HEK293T (cell line): ENCODE results near the gene SLAMF6.
"Not testable (repeated sequence)": the region's sequence is repeated elsewhere in the genome, so short reads cannot be mapped to it uniquely, and the experiment has no call there.

ENCODE experiments used
- CTCF ChIA-PET: fragments of 350-600 bp; formaldehyde crosslinking; extraction: SDS; loops from one replicate; lab custom pipeline; 2021; ENCODE audit warnings: antibody characterized with exemption, inconsistent platforms; lab: Yijun Ruan, JAX
- POLR2A ChIA-PET: fragments of 350-600 bp; formaldehyde crosslinking; extraction: SDS; loops from one replicate; lab custom pipeline; 2020; ENCODE audit warnings: antibody characterized with exemption, inconsistent platforms; lab: Yijun Ruan, JAX
- DNase-seq: peaks from one replicate; pipeline ENCODE4 v3.0.0; 2012; ENCODE audit warnings: mixed read lengths; ENCODE audit errors: extremely low spot score
- ARNT ChIP-seq: fragments of 450-650 bp; IDR thresholded peaks from 2 replicates; pipeline ENCODE4 v1.6.1; 2017; ENCODE audit warnings: mild to moderate bottlenecking
- BHLHE40 ChIP-seq: fragments of 450-650 bp; IDR thresholded peaks from 2 replicates; pipeline ENCODE4 v1.6.1; 2016; ENCODE audit warnings: mild to moderate bottlenecking, moderate library complexity, borderline replicate concordance
- CTBP1 ChIP-seq: fragments of 450-650 bp; IDR thresholded peaks from 2 replicates; pipeline ENCODE4 v1.6.1; 2016; ENCODE audit warnings: borderline replicate concordance
- ELF4 ChIP-seq: fragments of 450-650 bp; IDR thresholded peaks from 2 replicates; pipeline ENCODE4 v1.6.1; 2017; ENCODE audit warnings: antibody characterized with exemption
- FOXA1 ChIP-seq: fragments of 450-650 bp; IDR thresholded peaks from 2 replicates; pipeline ENCODE4 v1.6.1; 2016; ENCODE audit warnings: mild to moderate bottlenecking
- FOXK2 ChIP-seq: fragments of 450-650 bp; IDR thresholded peaks from 2 replicates; pipeline ENCODE4 v1.6.1; 2016; ENCODE audit warnings: mild to moderate bottlenecking
- FOXM1 ChIP-seq: fragments of 450-650 bp; IDR thresholded peaks from 2 replicates; pipeline ENCODE4 v1.6.1; 2017; ENCODE audit warnings: mild to moderate bottlenecking, borderline replicate concordance
- HDGF ChIP-seq: fragments of 450-650 bp; IDR thresholded peaks from 2 replicates; pipeline ENCODE4 v1.6.1; 2017; ENCODE audit warnings: antibody characterized with exemption, borderline replicate concordance
- L3MBTL2 ChIP-seq: fragments of 450-650 bp; conservative IDR thresholded peaks from 2 replicates; pipeline ENCODE4 v1.6.1; 2016; ENCODE audit warnings: mild to moderate bottlenecking
- LEF1 ChIP-seq: fragments of 450-650 bp; IDR thresholded peaks from 2 replicates; pipeline ENCODE4 v1.6.1; 2017; ENCODE audit warnings: mild to moderate bottlenecking, borderline replicate concordance
- NFRKB ChIP-seq: fragments of 450-650 bp; IDR thresholded peaks from 2 replicates; pipeline ENCODE4 v1.6.1; 2016; ENCODE audit warnings: mild to moderate bottlenecking, moderate library complexity
- SP1 ChIP-seq: fragments of 450-650 bp; IDR thresholded peaks from 2 replicates; pipeline ENCODE4 v1.6.1; 2017
- SUZ12 ChIP-seq: fragments of 450-650 bp; IDR thresholded peaks from 2 replicates; pipeline ENCODE4 v1.6.1; 2016; ENCODE audit warnings: mild to moderate bottlenecking
- TARDBP ChIP-seq: fragments of 450-650 bp; IDR thresholded peaks from 2 replicates; pipeline ENCODE4 v1.6.1; 2016
- ZNF384 ChIP-seq: fragments of 450-650 bp; IDR thresholded peaks from 2 replicates; pipeline ENCODE4 v1.6.1; 2016
- TF ChIP-seq, protein P1 (sequence below): fragments of 450-650 bp; IDR thresholded peaks from 2 replicates; pipeline ENCODE4 v1.6.1; 2016

The SLAMF6 gene

DNA sequence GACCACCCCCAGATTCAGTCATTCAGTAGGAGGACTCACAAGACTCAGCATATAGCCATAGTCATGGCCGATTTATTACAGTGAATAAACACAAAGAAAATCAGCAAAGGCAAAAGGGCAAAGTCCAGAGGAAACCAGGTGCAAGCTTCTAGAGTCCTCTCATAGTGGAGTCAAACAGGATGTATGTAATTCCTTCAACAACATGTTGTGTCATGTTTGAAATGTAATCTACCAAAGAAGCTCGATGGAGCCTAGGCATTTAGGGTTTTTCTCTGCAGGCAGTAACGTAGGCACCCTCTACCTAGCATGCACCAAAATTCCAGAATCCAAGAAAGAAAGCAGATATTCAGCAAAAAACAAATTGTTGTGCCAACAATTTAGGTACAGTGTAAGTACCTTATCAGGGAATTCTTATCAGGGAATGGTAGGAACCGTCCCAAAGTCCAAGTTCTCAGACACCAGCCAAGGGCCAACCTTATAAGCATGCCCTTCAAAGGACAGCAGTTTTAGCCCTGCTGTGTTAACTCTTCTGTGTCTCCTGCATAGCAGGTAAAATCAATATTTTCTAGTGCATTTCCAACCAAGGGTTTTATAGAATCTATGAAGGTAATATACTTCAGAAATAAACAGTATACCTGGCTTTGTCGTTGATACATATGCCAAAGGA is 16.1 kb upstream of the SLAMF6 start:
- CTCF ChIA-PET, result no interaction called here
- DNase-seq, result no peak
- TF ChIP-seq TARDBP, result no peak
- TF ChIP-seq FOXK2, result no peak
- no peak for TF ChIP-seq SP1
- no peak for TF ChIP-seq L3MBTL2
- TF ChIP-seq ELF4, result no peak
- TF ChIP-seq, protein P1, sequence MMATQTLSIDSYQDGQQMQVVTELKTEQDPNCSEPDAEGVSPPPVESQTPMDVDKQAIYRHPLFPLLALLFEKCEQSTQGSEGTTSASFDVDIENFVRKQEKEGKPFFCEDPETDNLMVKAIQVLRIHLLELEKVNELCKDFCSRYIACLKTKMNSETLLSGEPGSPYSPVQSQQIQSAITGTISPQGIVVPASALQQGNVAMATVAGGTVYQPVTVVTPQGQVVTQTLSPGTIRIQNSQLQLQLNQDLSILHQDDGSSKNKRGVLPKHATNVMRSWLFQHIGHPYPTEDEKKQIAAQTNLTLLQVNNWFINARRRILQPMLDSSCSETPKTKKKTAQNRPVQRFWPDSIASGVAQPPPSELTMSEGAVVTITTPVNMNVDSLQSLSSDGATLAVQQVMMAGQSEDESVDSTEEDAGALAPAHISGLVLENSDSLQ, result no peak
- TF ChIP-seq FOXM1, result no peak
- no peak for TF ChIP-seq BHLHE40
- TF ChIP-seq FOXA1, result no peak
- no peak for TF ChIP-seq CTBP1
- TF ChIP-seq SUZ12, result no peak
- TF ChIP-seq HDGF, result no peak
- TF ChIP-seq ARNT, result no peak
- TF ChIP-seq NFRKB, result no peak
- POLR2A ChIA-PET, result no interaction called here

DNA sequence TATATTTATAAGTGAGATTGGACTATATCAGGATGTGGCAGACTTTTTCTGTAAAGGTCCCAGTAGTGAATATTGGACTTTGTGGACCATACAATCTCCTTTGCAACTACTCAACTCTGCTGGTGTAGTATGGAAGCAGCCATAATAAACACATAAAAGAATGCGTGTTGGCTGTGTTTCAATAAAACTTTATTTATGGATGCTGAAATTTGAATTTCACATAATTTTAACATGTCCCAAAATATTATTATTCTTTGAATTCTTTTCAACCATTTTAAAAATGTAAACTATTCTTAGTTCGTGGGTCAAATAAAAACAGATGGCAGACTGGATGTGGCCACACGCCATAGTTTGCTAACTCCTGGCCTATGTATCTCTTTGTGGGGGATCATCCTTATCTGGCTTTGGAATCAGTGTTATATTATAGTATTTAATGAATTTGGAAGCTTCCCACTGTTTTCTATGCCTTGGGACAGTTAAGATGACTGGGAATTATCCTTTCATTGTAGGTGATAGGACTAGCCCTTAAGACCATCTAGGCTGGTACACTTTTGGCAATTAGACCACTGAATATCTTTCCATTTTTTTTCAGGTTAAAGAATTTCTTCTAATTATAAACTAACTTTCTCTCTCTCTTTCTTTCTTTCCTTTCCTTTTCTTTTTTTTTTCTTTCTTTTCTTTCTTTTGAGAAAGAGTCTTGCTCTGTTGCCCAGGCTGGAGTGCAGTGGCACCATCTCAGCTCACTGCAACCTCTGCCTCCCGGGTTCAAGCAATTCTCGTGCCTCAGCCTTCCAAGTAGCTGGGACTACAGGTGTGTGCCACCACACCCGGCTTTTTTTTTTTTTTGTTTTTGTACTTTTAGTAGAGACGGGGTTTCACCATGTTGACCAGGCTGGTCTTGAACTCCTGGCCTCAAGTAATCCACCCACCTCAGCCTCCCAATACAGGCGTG is 14.9 kb upstream of the SLAMF6 start:
- no peak for DNase-seq
- ChIA-PET POLR2A (no interaction called here), CTCF (no interaction called here)
- TF ChIP-seq FOXA1 (no peak), FOXM1 (no peak), ZNF384 (no peak), NFRKB (no peak), SP1 (no peak), CTBP1 (no peak), ELF4 (no peak), HDGF (no peak), SUZ12 (no peak), TARDBP (no peak), LEF1 (no peak), L3MBTL2 (no peak), ARNT (no peak), BHLHE40 (no peak)
- TF ChIP-seq, protein P1, result no peak

DNA sequence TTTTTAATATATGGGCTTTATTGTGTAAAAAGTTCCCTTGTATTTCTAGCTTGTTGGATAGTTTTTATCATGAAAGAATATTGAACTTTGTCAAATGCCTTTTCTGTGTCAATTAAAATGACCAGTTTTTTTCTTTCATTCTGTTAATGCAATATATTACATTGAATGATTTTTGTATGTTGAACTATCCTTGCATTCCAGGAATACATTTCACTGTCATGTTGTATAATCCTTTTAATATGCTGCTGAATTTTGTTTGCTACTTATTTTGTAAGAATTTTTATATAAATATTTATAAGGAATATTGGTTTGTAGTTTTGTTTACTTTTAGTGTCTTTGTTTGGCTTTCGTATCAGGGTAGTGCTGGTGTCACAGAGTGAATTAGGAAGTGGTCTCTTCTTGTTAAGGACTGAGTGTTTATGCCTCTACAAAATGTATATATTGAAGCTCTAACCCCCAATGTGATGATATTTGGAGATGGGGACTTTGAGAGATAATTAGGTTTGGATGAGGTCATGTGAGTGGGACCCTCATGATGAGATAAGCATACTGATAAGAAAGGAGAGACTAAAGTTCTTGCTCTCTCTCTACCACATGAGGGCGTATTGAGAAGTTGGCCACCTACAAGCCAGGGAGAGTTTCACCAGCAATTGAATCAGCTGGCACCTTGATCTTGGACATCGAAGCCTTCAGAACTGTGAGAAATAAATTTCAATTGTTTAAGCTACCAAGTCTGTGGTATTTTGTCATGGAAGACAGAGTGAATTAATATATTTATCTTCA is 12.0 kb upstream of the SLAMF6 start:
- TF ChIP-seq ZNF384 (no peak), ELF4 (no peak), SUZ12 (no peak), L3MBTL2 (no peak), CTBP1 (no peak), ARNT (no peak), BHLHE40 (no peak), LEF1 (no peak), HDGF (no peak), FOXK2 (no peak), TARDBP (no peak)
- TF ChIP-seq, protein P1, result no peak
- no peak for DNase-seq
- ChIA-PET CTCF (no interaction called here), POLR2A (no interaction called here)

GRCh38 chr1:160532557-160532813 is 9.4 kb upstream of the SLAMF6 start:
- DNase-seq, CTCF ChIA-PET: not testable (repeated sequence)

DNA sequence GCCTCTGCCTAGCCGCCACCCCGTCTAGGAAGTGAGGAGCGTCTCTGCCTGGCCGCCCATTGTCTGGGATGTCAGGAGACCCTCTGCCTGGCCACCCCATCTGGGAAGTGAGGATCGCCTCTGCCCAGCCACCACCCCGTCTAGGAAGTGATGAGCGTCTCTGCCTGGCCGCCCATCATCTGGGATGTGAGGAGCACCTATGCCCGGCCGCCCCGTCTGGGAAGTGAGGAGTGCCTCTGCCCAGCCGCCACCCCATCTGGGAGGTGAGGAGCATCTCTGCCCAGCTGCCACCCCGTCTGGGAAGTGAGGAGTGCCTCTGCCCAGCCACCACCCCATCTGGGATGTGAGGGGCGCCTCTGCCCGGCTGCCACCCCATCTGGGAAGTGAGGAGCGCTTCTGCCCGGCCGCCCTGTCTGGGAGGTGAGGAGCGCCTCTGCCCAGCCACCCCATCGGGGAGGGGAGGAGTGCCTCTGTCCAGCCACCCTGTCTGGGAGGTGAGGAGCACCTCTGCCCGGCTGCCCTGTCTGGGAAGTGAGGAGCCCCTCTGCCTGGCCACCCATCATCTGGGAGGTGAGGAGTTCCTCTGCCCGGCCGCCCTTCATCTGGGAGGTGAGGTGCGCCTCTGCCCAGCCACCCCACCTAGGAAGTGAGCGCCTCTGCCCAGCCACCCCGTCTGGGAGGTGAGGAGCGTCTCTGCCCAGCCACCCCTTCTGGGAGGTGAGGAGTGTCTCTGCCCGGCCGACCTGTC is 8.9 kb upstream of the SLAMF6 start:
- CTCF ChIA-PET, POLR2A ChIA-PET, DNase-seq: not testable (repeated sequence)

More at GRCh38 chr1:160532557-160532813, 9.4 kb upstream of the SLAMF6 start:
- POLR2A ChIA-PET, result not testable (repeated sequence)

GRCh38 chr1:160529401-160529952 is 6.4 kb upstream of the SLAMF6 start:
- CTCF ChIA-PET, result interaction anchor here (0.6 kb wide), 1 partner anchor 20 kb away, joined by 3 read pairs; no protein-coding TSS in a partner anchor
- not testable (repeated sequence) for DNase-seq
- POLR2A ChIA-PET, result interaction anchor here (0.6 kb wide), 1 partner anchor 87 kb away, joined by 3 read pairs; no protein-coding TSS in a partner anchor

- DNase-seq, POLR2A ChIA-PET, CTCF ChIA-PET: not testable (repeated sequence)
These were observed 734 bp upstream of the SLAMF6 start for GRCh38 chr1:160523789-160524188.
